ENCODE measurements around the gene L1CAM.

GRCh38 chrX:153926858-153927671 lies 41.1 kb upstream of the L1CAM start:
- TF ChIP-seq EGR1 (IDR thresholded peaks at IDR 0.05; ENCODE audit: borderline replicate concordance, low read depth, low read length): no peak
- no peak for TF ChIP-seq CTCF (IDR thresholded peaks at IDR 0.05; ENCODE audit: control extremely low read depth in 1 of 3, insufficient read depth in 1 of 3, low read depth in 1 of 3, low read length in 3 of 3)
- no peak for TF ChIP-seq ATF2 (IDR thresholded peaks at IDR 0.05; ENCODE audit: low read length)
- TF ChIP-seq TAF1 (IDR thresholded peaks at IDR 0.05; ENCODE audit: low read depth, low read length): no peak
- TF ChIP-seq SRF (IDR thresholded peaks at IDR 0.05; ENCODE audit: low read depth, low read length): no peak
- TF ChIP-seq CEBPB (IDR thresholded peaks at IDR 0.05; ENCODE audit: low read depth, low read length): no peak
- no peak for TF ChIP-seq PHF8 (conservative IDR thresholded peaks at IDR 0.05; ENCODE audit: low read depth, low read length)
